Measurements from ENCODE around the gene KY.

DNA sequence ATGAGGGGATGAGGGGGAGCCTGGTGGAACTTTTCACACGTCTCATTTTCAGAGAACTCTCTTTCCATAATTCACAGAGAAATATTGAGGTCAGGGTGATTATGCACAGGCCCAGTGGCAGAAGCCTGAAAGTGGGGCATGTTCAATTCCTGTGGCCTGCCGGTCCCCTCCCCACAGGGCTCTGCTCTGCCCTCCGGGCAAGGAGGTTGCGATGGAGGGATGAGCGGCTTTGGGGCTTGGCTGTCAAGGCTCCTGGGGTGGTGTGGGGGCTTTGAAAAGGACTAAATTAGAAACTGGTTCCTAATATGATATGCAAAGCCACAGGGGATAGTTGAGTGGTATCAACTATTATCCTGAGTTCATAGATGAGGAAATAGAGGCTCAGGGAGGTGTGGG, 9.2 kb upstream of the KY start:
- TF ChIP-seq CTCF (optimal IDR thresholded peaks at IDR 0.05 in 1 of 3, IDR thresholded peaks at IDR 0.05 in 1 of 3, conservative IDR thresholded peaks at IDR 0.05 in 1 of 3; ENCODE audit: extremely low read depth in 1 of 3, insufficient read depth in 2 of 3, low read length in 3 of 3) (no peak), EZH2 (IDR thresholded peaks at IDR 0.05; ENCODE audit: low read length) (no peak)

All from keratinocyte (primary cell).